GM20000 (cell line): ENCODE results near the gene FEZF2.

Experiments
- DNase-seq: peaks from one replicate; pipeline ENCODE4 v3.0.0; 2012; ENCODE audit warnings: low spot score
- TF ChIP-seq, protein P1 (sequence below): IDR thresholded peaks from 2 replicates; pipeline ENCODE4 v1.5.1; 2012; ENCODE audit warnings: mild to moderate bottlenecking, control low read depth; ENCODE audit errors: extremely low read depth, missing control alignments

Gene FEZF2

DNA sequence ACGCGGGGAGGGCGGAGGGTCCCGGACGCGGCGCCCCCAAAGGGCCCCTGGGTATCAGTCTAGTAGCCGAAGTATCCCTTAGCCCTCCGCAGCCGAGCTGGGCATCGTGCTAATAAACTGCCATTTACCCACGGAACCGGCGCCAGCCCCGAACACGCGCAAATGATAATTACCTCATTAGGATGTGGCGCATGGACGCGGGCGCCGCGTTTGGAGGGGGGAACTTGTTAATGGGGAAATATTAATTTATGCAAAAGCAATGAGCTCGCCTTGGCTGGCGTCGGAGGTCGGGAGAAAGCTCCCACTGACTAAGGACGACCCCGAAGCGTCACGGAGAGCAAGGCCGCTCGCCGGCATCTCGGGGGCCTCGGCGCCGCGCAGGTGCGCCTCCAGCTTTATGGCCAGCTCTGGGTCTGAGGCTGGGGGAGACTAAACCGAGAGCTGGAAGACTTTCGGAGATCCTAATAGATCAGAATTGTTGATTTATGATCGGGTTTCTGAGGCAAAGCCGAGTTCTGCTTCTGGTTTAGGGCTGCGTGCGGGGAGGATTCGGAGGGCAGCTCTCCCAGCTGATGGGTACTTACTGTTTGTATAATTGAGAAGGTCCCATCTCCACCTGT, 474 bp upstream of the FEZF2 start:
- TF ChIP-seq, protein P1, sequence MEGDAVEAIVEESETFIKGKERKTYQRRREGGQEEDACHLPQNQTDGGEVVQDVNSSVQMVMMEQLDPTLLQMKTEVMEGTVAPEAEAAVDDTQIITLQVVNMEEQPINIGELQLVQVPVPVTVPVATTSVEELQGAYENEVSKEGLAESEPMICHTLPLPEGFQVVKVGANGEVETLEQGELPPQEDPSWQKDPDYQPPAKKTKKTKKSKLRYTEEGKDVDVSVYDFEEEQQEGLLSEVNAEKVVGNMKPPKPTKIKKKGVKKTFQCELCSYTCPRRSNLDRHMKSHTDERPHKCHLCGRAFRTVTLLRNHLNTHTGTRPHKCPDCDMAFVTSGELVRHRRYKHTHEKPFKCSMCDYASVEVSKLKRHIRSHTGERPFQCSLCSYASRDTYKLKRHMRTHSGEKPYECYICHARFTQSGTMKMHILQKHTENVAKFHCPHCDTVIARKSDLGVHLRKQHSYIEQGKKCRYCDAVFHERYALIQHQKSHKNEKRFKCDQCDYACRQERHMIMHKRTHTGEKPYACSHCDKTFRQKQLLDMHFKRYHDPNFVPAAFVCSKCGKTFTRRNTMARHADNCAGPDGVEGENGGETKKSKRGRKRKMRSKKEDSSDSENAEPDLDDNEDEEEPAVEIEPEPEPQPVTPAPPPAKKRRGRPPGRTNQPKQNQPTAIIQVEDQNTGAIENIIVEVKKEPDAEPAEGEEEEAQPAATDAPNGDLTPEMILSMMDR = no peak
- peak; percentile 33 for DNase-seq

DNA sequence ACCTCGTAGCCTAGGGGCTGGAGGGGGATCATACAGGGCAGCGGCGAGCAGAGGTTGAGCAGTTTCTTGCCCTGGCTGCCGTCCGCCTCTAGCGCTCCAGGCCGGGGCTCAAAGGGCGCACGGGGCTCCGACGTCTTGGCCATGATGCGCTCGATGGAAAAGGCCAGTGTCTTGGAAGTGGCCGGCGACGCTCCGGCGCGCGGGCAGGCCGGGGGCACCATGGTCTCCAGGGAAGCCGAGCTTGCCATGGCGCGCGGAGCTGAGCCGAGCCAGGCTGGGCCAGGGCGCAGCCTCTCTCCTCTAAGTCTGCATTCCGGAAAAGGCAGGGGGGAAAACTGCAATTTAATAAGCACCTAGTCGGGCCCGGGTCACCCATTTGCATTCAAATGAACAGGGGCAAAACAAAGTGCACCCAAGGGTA, 719 bp downstream of the FEZF2 start:
- DNase-seq = peak; percentile 23
- TF ChIP-seq, protein P1 = no peak

DNA sequence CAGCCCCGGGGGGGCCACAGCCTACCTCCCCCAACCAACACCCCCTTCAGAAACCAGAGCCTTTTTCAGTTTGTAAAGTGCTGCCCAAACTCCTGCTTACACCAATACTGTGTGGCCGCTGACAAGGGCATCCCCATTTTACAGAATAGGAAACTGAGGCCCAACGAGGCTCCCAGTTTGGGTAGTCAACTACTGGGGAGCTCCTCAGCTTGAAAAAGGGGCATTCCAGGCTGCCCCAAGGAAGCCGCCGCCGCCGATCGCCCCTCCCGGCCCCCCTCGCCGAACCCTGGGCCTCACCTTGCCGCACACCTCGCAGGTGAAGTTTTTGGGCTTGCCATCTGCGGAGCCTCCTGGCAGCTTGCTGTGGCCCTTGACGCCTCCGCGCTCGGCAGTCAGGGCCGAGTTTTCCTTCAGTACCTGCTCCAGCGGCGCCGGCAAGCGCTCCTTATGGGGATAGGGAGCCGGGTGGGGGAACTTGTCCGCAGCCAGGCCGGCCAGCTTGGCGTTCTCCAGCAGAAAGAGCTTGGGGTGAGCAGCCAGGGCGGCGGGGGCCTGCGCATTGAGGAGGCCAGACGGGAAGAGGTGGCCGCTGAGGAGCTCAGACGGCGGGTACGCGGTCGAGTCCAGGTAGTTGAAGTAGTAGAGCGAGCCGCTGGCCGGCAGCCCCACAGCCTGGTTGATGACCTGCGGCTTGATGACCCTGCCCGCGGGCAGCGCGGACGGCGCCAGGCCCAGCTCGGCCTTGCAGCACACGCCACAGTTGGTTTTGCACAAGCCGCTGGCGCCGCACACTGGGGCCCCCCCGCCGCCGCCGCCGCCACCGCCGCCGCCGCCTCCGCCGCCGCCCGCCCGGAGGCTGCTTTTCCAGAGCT, 1.4 kb downstream of the FEZF2 start:
- peak; percentile 30 for DNase-seq
- TF ChIP-seq, protein P1 = no peak

DNA sequence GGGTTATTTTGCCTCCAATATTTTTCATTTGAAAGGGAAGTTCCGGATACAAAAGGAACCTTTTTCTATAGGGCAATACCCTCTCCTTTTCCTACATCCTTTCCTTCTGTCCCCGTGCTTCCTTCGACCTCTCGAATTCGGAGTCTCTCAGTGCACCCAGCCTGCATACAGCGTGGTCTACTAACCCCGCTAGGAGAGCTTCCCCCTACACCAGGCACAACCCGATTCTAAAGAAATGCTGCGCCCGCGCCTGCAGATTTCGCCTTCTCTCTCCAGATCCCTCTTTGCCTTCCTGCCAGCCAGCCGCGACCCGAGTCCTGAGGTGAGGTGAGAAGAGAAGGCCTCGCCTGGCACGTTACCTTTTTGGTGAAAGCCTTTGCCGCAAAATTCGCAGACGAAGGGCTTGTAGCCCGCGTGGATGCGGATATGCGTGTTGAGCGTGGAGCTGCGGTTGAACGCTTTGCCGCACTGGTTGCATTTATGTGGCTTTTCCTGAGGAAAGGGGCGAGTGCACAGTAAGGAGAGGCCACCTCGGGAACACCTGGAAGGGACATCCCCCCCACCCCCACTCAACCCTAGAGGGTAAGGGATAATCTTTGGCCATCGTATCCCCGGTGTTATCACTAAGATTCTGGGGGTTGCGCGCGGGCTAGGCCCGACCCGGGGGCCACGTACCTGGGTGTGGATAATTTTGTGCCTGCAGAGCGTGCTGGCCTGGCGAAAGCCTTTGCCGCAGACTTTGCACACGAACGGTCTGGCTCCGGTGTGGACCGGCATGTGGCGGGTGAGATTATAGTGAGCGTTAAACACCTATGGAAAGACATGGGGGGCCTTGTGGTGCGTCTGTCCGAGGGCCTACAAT, 2.3 kb downstream of the FEZF2 start:
- peak; percentile 25 for DNase-seq
- TF ChIP-seq, protein P1 = no peak

DNA sequence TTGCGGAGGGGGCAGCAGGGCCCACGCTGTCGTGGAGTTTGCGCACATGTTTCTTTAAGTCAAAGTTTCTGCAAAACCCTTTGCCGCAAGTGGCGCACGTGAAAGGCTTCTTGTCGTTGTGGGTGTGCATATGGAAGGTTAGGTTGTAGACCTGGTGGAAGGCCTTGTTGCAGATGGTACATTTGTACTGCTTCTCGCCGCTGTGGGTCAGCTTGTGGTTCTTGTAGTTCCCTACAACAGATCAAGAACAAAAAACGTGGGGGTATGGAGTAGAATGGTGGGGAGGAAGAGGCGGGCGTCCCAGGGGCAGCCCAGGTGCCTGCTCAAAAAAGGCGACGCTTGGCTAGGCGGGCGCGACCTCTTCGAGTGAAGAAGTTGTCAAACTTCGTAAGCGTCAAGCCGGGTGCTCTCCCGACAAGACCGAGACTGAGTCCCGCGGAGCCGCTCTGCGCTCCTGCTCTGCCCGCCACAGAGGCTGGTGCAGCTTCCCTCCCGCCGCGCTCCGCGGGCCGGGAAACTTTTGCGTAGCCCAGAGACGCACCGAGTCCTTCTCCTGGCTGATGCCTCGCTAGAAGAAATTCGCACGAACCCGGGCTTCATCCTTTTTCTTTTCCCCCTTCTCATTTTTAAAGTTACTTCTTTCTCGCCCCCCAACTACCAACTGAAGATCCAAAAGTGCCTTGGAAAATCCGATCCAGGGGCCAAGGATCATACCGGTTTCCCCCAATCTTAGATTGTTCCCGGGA, 3.1 kb downstream of the FEZF2 start:
- no peak for DNase-seq

DNA sequence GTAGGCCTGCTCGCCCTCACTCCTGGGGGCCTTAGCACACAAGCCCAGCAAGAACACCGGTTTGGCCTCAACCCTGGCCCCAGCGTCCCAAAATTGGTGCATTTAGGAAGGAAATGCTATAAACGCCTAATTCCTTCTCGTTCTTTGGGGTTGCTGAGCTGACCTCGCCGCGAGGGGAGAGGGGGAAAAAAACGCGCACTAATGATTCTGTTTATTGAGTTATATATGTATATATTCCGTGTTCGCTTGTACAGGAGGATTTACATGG, 3.9 kb downstream of the FEZF2 start:
- TF ChIP-seq, protein P1 = no peak
- DNase-seq = no peak

More for the DNA sequence above, 3.1 kb downstream of the FEZF2 start:
- TF ChIP-seq, protein P1 = no peak
